Keratinocyte (primary cell): ENCODE measurements around the gene BLNK. TPM values are rescaled to one million over a fixed set of nuclear protein-coding genes. Genes with fewer than 3 reads are reported as not detected.

Source experiments
- DNase-seq: peaks from one replicate; pipeline ENCODE4 v3.0.0-alpha.2; 2011; ENCODE audit warnings: low read depth, missing footprints, low spot score
- FAIRE-seq: peaks from 2 replicates; lab custom pipeline; 2011; peaks lifted over from hg19 to GRCh38; lab: Jason Lieb, UNC
- H2AFZ ChIP-seq: 2 replicates; pipeline ENCODE4 v1.6.0; 2012; ENCODE audit warnings: low read length, control low read depth, inconsistent platforms; ENCODE audit not compliant: control insufficient read depth
- H3K27ac ChIP-seq: 2 replicates; pipeline ENCODE4 v1.5.1; 2011; ENCODE audit warnings: low read length; ENCODE audit not compliant: control insufficient read depth, insufficient read depth
- H3K27me3 ChIP-seq: 3 replicates; pipeline ENCODE4 v1.6.0; 2011; ENCODE audit warnings: low read length; ENCODE audit not compliant: control insufficient read depth, insufficient read depth; ENCODE audit errors: extremely low read depth
- H3K36me3 ChIP-seq, 2 experiments: 2 replicates in 1 of 2; 3 replicates in 1 of 2; pipeline ENCODE4 v1.5.1; 2011; ENCODE audit warnings: low read length in 2 of 2, mild to moderate bottlenecking in 1 of 2; ENCODE audit not compliant: control insufficient read depth in 2 of 2, insufficient read depth in 2 of 2; ENCODE audit errors: extremely low read depth in 1 of 2
- H3K4me1 ChIP-seq: 3 replicates; pipeline ENCODE4 v1.5.1; 2011; ENCODE audit warnings: low read length; ENCODE audit not compliant: control insufficient read depth, insufficient read depth; ENCODE audit errors: extremely low read depth
- H3K4me2 ChIP-seq: 3 replicates; pipeline ENCODE4 v1.6.0; 2011; ENCODE audit warnings: low read depth, low read length; ENCODE audit not compliant: control insufficient read depth, insufficient read depth; ENCODE audit errors: extremely low read depth
- H3K4me3 ChIP-seq, 3 experiments: fragments of 200-600 bp in 1 of 3; sonication (generic) in 1 of 3; 2 replicates in 2 of 3; 3 replicates in 1 of 3; pipeline ENCODE4 v1.5.1; 2011 to 2016; ENCODE audit warnings: low read length in 3 of 3, mild to moderate bottlenecking in 3 of 3, control low read depth in 2 of 3, inconsistent platforms in 1 of 3, low read depth in 1 of 3, mixed read lengths in 1 of 3, mixed run types in 1 of 3, moderate library complexity in 1 of 3; ENCODE audit not compliant: control insufficient read depth in 2 of 3, insufficient read depth in 2 of 3; ENCODE audit errors: extremely low read depth in 1 of 3
- H3K79me2 ChIP-seq: 2 replicates; pipeline ENCODE4 v1.6.0; 2012; ENCODE audit warnings: low read length; ENCODE audit not compliant: control insufficient read depth, insufficient read depth
- H3K9ac ChIP-seq: 3 replicates; pipeline ENCODE4 v1.6.0; 2011; ENCODE audit warnings: low read length; ENCODE audit not compliant: control insufficient read depth, insufficient read depth; ENCODE audit errors: extremely low read depth
- H3K9me1 ChIP-seq: 3 replicates; pipeline ENCODE4 v1.6.0; 2011; ENCODE audit warnings: low read length; ENCODE audit not compliant: control insufficient read depth, insufficient read depth; ENCODE audit errors: extremely low read depth
- H3K9me3 ChIP-seq: 2 replicates; pipeline ENCODE4 v1.5.1; 2012; ENCODE audit warnings: low read depth, low read length; ENCODE audit not compliant: control insufficient read depth
- H4K20me1 ChIP-seq: 3 replicates; pipeline ENCODE4 v1.6.0; 2011; ENCODE audit warnings: low read length; ENCODE audit not compliant: control insufficient read depth, insufficient read depth; ENCODE audit errors: extremely low read depth
- CTCF ChIP-seq, 3 experiments: IDR thresholded peaks in 1 of 3; conservative IDR thresholded peaks in 1 of 3; optimal IDR thresholded peaks in 1 of 3; 2 replicates in 2 of 3; 3 replicates in 1 of 3; pipeline versions ENCODE3 to v1.5.1; 2011; ENCODE audit warnings: low read length in 3 of 3, mild to moderate bottlenecking in 3 of 3, moderate library complexity in 2 of 3, control low read depth in 1 of 3, inconsistent platforms in 1 of 3; ENCODE audit not compliant: insufficient read depth in 2 of 3; ENCODE audit errors: extremely low read depth in 1 of 3
- EZH2 ChIP-seq: IDR thresholded peaks from one replicate; pipeline ENCODE4 v1.6.1; 2012; ENCODE audit warnings: inconsistent platforms, mild to moderate bottlenecking, low read length, moderate library complexity
- dilution Hi-C: fragments of 300-500 bp; cut with MboI; formaldehyde crosslinking; loops from one replicate; pipeline ENCODE4 v1.7.0; 2020; ENCODE audit warnings: low sequenced_read_pairs; ENCODE audit not compliant: extremely low pct_ligation_motif_present
- polyA plus RNA-seq, 5 experiments: library from polyadenylated mRNA; depleted of rRNA in 3 of 5; stranded (reverse) in 3 of 5; stranded (forward) in 1 of 5; unstranded in 1 of 5; fragments of >200 nt; gene quantifications; 1 replicate in 1 of 5; 2 replicates in 3 of 5; 3 replicates in 1 of 5; pipeline versions ENCODE4 v1.2.1 to v1.2.3, GENCODE V29; 2011 to 2012; ENCODE audit warnings: missing spikeins in 2 of 5, low read depth in 1 of 5, low replicate concordance in 1 of 5

BLNK gene
- polyA plus RNA-seq, 1 donor (not counting 4 experiments of a cell fraction or from before 2014, with no cell fraction given), result 2.2 TPM

- DNase-seq, result no peak
- Histone ChIP-seq H3K36me3 (no peaks in the 10 kb centered on the region), H3K27me3 (no peaks in the 10 kb centered on the region), H3K27ac (no peak overlapping the region), H3K79me2 (no peaks in the 10 kb centered on the region), H3K9ac (no peak overlapping the region), H3K9me1 (no peaks in the 10 kb centered on the region), H3K4me2 (no peak overlapping the region), H4K20me1 (no peaks in the 10 kb centered on the region), H3K9me3 (no peaks in the 10 kb centered on the region), H3K4me3 (no peak overlapping the region), H2AFZ (no peak overlapping the region), H3K4me1 (peaks cover 6% of the 10 kb centered on the region)
- dilution Hi-C loops, result no loop called here
- TF ChIP-seq CTCF (optimal IDR thresholded peaks at IDR 0.05 in 1 of 3, IDR thresholded peaks at IDR 0.05 in 1 of 3, conservative IDR thresholded peaks at IDR 0.05 in 1 of 3; ENCODE audit: extremely low read depth in 1 of 3, insufficient read depth in 2 of 3, low read length in 3 of 3) (no peak), EZH2 (no peak)
- FAIRE-seq, result no peak
Observed at GRCh38 chr10:96288151-96288621, 16.8 kb upstream of the BLNK start.

GRCh38 chr10:96287392-96288105 is 16.2 kb upstream of the BLNK start:
- dilution Hi-C loops, result no loop called here
- Histone ChIP-seq H3K27ac (no peak overlapping the region), H3K9me3 (no peaks in the 10 kb centered on the region), H3K9me1 (no peaks in the 10 kb centered on the region), H3K4me2 (peak overlapping the region; percentile 43), H3K36me3 (no peaks in the 10 kb centered on the region), H3K9ac (no peak overlapping the region), H3K79me2 (no peaks in the 10 kb centered on the region), H3K4me1 (peaks cover 6% of the 10 kb centered on the region), H3K4me3 (no peak overlapping the region), H3K27me3 (no peaks in the 10 kb centered on the region), H2AFZ (peak overlapping the region; percentile 55), H4K20me1 (no peaks in the 10 kb centered on the region)
- FAIRE-seq (peak; percentile 58), DNase-seq (no peak)
- TF ChIP-seq CTCF (optimal IDR thresholded peaks at IDR 0.05 in 1 of 3, IDR thresholded peaks at IDR 0.05 in 1 of 3, conservative IDR thresholded peaks at IDR 0.05 in 1 of 3; ENCODE audit: extremely low read depth in 1 of 3, insufficient read depth in 2 of 3, low read length in 3 of 3) (no peak), EZH2 (no peak)
